AG10803 (cell line): Measurements from ENCODE around the gene MSTO1.
"Not testable (repeated sequence)": the region's sequence is repeated elsewhere in the genome, so short reads cannot be mapped to it uniquely, and the experiment has no call there.

Experiments used
- DNase-seq: peaks from one replicate; pipeline ENCODE4 v3.0.0; 2010; ENCODE audit warnings: low read depth
- H3K4me3 ChIP-seq: 2 replicates; pipeline ENCODE4 v1.5.1; 2011; ENCODE audit warnings: mild to moderate bottlenecking, low read length, control low read depth
- CTCF ChIP-seq: conservative IDR thresholded peaks from 2 replicates; pipeline ENCODE4 v1.5.1; 2011; ENCODE audit warnings: mild to moderate bottlenecking, low read length, control low read depth, inconsistent platforms

MSTO1 gene

GRCh38 chr1:155591770-155592169 lies 18.2 kb upstream of the MSTO1 start:
- peak; percentile 71 for DNase-seq
- no peak overlapping the region for H3K4me3 ChIP-seq
- peak; percentile 63 for TF ChIP-seq CTCF

DNA sequence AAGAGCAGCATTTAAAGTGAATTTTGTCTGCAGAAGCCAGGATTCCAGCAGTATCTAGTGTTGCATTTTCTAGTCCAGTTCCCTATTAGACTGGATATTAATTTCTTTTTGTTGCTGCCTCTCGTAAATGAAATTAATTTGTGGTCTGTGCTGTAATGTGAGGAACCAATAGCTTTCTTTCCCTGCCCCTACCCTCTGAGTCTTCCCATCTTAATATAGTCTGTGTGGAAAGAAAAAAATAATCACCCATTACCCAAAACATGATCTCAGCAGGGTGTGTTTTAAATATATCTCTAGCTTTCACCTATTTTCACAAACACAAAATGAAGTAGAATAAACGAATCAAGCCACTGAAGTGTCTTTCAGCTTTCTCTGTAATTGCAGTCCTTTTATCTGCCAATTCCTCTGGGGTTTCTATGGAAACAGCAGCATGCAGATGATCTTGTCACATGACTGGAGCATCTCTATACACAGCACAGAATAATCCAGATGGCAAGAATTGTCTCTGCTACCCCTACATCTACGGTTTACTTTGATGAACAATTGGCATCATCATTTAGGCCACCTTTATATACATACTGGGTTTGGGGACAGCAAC lies 14.0 kb upstream of the MSTO1 start:
- not testable (repeated sequence) for H3K4me3 ChIP-seq, DNase-seq

GRCh38 chr1:155596864-155597263 lies 13.2 kb upstream of the MSTO1 start:
- H3K4me3 ChIP-seq, result no peak overlapping the region
- TF ChIP-seq CTCF, result no peak
- no peak for DNase-seq

DNA sequence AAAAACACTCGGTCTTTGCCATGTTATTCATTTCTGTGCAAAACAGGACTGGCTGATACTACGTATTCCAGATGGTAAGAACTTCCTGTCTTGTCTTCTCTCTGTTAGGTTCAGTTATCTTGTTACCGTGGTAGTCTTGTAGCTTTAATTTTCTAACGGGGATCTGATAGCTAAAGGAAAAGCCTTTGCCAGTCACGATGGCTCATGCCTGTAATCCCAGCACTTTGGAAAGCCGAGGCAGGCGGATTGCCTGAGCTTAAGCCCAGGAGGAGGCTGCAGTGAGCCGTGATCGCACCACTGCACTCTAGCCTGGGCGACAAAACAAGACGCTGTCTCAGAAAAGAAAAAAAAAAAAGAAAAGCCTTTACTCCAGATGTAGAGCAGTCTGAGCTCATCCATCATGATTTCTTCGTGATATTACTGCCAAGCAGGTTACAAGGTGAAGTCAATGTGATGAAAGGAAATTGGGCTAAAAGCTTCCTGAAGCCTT lies 11.1 kb upstream of the MSTO1 start:
- peak; percentile 48 for DNase-seq
- peak; percentile 30 for TF ChIP-seq CTCF
- H3K4me3 ChIP-seq, result peak overlapping the region; percentile 14

- H3K4me3 ChIP-seq, DNase-seq: not testable (repeated sequence)
Measured at GRCh38 chr1:155599828-155600572, 10.0 kb upstream of the MSTO1 start.

- no peak for DNase-seq
- no peak for TF ChIP-seq CTCF
Measured at GRCh38 chr1:155607708-155608107, 2.3 kb upstream of the MSTO1 start.

GRCh38 chr1:155608888-155609225 lies 1.2 kb upstream of the MSTO1 start:
- no peak overlapping the region for H3K4me3 ChIP-seq
- no peak for DNase-seq
- TF ChIP-seq CTCF, result no peak

More at GRCh38 chr1:155607708-155608107, 2.3 kb upstream of the MSTO1 start:
- H3K4me3 ChIP-seq, result no peak overlapping the region

DNA sequence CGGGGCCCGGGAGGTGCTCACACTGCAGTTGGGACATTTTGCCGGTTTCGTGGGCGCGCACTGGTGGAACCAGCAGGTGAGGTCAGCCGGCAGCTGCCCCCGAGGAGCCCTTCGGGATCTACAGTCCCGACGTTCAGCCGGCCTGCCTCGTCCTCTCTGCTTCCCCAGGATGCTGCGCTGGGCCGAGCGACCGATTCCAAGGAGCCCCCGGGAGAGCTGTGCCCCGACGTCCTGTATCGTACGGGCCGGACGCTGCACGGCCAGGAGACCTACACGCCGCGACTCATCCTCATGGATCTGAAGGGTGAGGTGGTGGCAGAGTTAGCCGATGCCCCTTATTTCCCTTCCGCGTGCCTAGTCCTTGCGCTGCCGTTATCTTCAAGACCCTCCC lies 234 bp downstream of the MSTO1 start:
- peak overlapping the region; percentile 57 for H3K4me3 ChIP-seq
- DNase-seq, result not testable (repeated sequence)

DNA sequence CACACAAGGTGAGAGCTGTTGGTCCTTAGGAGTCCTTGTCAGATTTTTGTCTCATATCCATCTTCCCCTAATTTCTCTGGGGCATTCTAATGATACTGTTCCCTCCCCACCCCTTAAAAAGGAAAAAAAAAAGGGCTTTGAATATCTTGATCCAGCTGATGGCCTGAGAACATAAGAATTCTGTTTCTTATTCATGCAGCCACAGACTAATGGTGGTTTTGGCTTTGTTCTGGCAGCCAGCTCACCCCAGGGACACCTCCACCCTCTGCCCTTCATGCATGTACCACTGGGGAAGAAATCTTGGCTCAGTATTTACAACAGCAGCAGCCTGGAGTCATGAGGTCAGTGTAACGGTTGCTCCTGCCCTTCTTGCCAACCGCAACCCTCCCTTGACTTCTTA lies 3.2 kb downstream of the MSTO1 start:
- DNase-seq, result peak; percentile 48

More for the DNA sequence above, 3.2 kb downstream of the MSTO1 start:
- not testable (repeated sequence) for H3K4me3 ChIP-seq
